ENCODE measurements around the gene PTPN3. TPM values are rescaled to one million over a fixed set of nuclear protein-coding genes. Genes with fewer than 3 reads are reported as not detected.

PTPN3 gene, protein sequence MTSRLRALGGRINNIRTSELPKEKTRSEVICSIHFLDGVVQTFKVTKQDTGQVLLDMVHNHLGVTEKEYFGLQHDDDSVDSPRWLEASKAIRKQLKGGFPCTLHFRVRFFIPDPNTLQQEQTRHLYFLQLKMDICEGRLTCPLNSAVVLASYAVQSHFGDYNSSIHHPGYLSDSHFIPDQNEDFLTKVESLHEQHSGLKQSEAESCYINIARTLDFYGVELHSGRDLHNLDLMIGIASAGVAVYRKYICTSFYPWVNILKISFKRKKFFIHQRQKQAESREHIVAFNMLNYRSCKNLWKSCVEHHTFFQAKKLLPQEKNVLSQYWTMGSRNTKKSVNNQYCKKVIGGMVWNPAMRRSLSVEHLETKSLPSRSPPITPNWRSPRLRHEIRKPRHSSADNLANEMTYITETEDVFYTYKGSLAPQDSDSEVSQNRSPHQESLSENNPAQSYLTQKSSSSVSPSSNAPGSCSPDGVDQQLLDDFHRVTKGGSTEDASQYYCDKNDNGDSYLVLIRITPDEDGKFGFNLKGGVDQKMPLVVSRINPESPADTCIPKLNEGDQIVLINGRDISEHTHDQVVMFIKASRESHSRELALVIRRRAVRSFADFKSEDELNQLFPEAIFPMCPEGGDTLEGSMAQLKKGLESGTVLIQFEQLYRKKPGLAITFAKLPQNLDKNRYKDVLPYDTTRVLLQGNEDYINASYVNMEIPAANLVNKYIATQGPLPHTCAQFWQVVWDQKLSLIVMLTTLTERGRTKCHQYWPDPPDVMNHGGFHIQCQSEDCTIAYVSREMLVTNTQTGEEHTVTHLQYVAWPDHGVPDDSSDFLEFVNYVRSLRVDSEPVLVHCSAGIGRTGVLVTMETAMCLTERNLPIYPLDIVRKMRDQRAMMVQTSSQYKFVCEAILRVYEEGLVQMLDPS
- total RNA-seq (2013; cell fraction: nucleolus; rRNA removed) = 1.6 and 1.7 TPM in 2 replicates
- total RNA-seq (2014; rRNA removed) (0.22 and 0.23 TPM in 2 replicates), total RNA-seq (2014; rRNA removed; fragmentation: Illumina TruSeq; extraction: Trizol) (0.18 and 0.23 TPM in 2 replicates), total RNA-seq (2021) (0.24 and 0.26 TPM in 2 replicates), polyA plus RNA-seq (2011; rRNA removed) (0.22 and 0.64 TPM in 2 replicates), polyA plus RNA-seq (2014; fragmentation: Illumina TruSeq; extraction: Trizol) (0.24 and 0.36 TPM in 2 replicates), polyA plus RNA-seq (2014; fragmentation: Nextera tagmentation; extraction: Ambion mirVana) (under 1 TPM; 0.47 to 0.74 TPM), polyA plus RNA-seq (2014; rRNA removed) (0.05 and 0.31 TPM in 2 replicates), polyA plus RNA-seq (2016; fragmentation: Nextera tagmentation; extraction: Ambion mirVana) (1 to 10 TPM in 1 of 2 experiments, under 1 TPM in 1; 0.78 to 1.3 TPM), polyA minus RNA-seq (2011; rRNA and poly(A)+ RNA removed) (0.15 and 0.62 TPM in 2 replicates), Bru-seq, nascent RNA (percentile 32 among the genes with signal in this experiment), BruChase-seq, experiment 1, labeled RNA remaining after a 6-hour chase (percentile 27 among the genes with signal in this experiment), BruChase-seq, experiment 2, labeled RNA remaining after a 2-hour chase (percentile 27 among the genes with signal in this experiment)
- polyA plus RNA-seq (2011; ENCODE audit: low read depth) = 0.22 TPM
- polyA plus RNA-seq (2011; cell fraction: cytosol; rRNA removed) = 0.20 and 0.30 TPM in 2 replicates
- polyA plus RNA-seq (2011; cell fraction: nucleus; rRNA removed) = 0.55 and 1.4 TPM in 2 replicates
- polyA plus RNA-seq (2012) = 0.28 and 0.86 TPM in 2 replicates
- polyA minus RNA-seq (2011; cell fraction: cytosol; rRNA and poly(A)+ RNA removed) = not detected in 2 replicates
- polyA minus RNA-seq (2011; cell fraction: nucleus; rRNA and poly(A)+ RNA removed) = 0.10 and 0.12 TPM in 2 replicates
- long read RNA-seq, experiment 1, partial matches to known transcripts = 0 of 1 reads
- long read RNA-seq, experiment 1, other reads (novel, unspliced or antisense) = 1 of 1 reads
- long read RNA-seq, experiment 2, partial matches to known transcripts = 0 of 1 reads
- long read RNA-seq, experiment 2, other reads (novel, unspliced or antisense) = 1 of 1 reads

DNA sequence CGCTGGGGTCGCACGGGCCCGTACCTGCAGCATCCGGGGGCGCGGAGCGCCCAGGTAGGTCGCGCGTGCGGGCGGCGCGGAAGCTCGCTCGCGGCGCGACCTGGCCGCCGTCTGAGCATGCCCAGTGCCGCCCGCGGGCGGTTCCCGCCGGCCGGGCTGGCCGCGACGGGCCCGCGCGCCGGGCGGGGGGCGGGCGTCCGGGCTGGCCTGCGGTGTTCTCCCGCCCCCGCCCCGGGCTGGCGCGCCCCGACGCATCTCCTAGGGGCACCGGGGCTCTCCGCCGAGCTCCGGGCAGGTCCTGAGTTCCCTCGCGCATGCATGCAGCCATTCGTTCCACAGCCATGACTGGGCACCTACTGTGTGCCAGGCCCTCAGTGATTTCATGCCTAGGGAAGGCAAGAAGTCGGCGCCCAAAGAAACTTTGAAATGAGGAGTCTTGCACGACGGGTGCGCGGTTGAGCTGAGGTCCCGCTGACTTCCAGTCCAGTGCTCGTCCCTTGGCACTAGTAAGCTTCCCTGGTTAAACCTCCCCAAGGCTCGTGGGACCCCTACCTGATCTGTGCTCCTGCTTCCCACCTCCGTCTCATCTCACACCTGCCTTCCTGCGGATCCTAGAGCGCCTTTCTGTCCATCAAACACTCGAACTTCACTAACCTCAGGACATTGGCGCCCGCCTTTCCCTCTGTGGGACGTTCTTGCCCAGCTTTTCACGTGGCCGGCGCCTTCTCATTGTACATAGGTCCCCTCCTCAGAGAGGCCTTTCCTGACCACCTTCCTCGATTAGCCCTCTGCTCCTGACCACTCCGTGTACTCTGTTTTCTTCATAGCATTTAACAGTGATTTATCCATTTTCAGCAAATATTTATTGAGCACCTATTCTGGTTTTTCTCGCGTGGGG lies at the start of gene PTPN3:
TSS of gene PTPN3 (minus strand) at position 113 of the 898 bp plus-strand sequence. CDS start 34,873 bp downstream, outside the sequence.
- H3K79me2 ChIP-seq (ENCODE audit: control insufficient read depth, insufficient read depth, low read length) = no peaks in the 10 kb centered on the region
- WGBS (ENCODE audit: insufficient coverage, insufficient replicate concordance, low lambda C conversion rate, missing lambda C conversion rate) = 41% methylated on average over 36 of the region's 78 CpGs
- FAIRE-seq = no peak
- H3K4me1 ChIP-seq (ENCODE audit: control insufficient read depth, insufficient read depth, low read length) = no peaks in the 10 kb centered on the region
- H3K4me2 ChIP-seq (ENCODE audit: control insufficient read depth, insufficient read depth) = no peak within 1 kb of the TSS
- BruUV-seq (replicated peaks) = no TSS peak
- no peak within 1 kb of the TSS for H3K4me3 ChIP-seq
- POLR2A ChIA-PET = no interaction called here
- no peaks in the 10 kb centered on the region for H4K20me1 ChIP-seq (ENCODE audit: control insufficient read depth, insufficient read depth)
- no peak for ATAC-seq
- no peak within 1 kb of the TSS for H3K27ac ChIP-seq (ENCODE audit: control insufficient read depth, insufficient read depth)
- H3K9ac ChIP-seq (ENCODE audit: control insufficient read depth, insufficient read depth, low read length) = no peak within 1 kb of the TSS
- RAD21 ChIA-PET (ENCODE audit: unreplicated experiment) = no interaction called here
- peaks cover 15 to 22% of the 10 kb centered on the region in 2 experiments for H3K27me3 ChIP-seq (replicated peaks in 1 of 2; ENCODE audit: control insufficient read depth in 2 of 2, insufficient read depth in 2 of 2, low read length in 1 of 2)
- intact Hi-C loops (cut with micrococcal nuclease; ENCODE audit: unreplicated experiment) (no loop called here), in situ Hi-C loops (cut with MboI) (no loop called here)
- H3K9me3 ChIP-seq (replicated peaks; ENCODE audit: control insufficient read depth, insufficient read depth, low read length) = no peaks in the 10 kb centered on the region; the same call in 2 of the 3 replicates
- no peaks in the 10 kb centered on the region for H3K36me3 ChIP-seq (ENCODE audit: control insufficient read depth in 2 of 2, insufficient read depth in 2 of 2, low read length in 1 of 2)
- CTCF ChIA-PET = no interaction called here
- no peak within 1 kb of the TSS for H2AFZ ChIP-seq (ENCODE audit: control insufficient read depth, low read depth, low read length)
- no peak for DNase-seq (ENCODE audit: low read depth, low spot score)
- SMC1A ChIA-PET (ENCODE audit: uncharacterized antibody, unreplicated experiment) = no interaction called here
- no peak for TF ChIP-seq RAD21 (IDR thresholded peaks at IDR 0.05; ENCODE audit: insufficient read depth, low read depth, low read length)
- TF ChIP-seq, protein P1, sequence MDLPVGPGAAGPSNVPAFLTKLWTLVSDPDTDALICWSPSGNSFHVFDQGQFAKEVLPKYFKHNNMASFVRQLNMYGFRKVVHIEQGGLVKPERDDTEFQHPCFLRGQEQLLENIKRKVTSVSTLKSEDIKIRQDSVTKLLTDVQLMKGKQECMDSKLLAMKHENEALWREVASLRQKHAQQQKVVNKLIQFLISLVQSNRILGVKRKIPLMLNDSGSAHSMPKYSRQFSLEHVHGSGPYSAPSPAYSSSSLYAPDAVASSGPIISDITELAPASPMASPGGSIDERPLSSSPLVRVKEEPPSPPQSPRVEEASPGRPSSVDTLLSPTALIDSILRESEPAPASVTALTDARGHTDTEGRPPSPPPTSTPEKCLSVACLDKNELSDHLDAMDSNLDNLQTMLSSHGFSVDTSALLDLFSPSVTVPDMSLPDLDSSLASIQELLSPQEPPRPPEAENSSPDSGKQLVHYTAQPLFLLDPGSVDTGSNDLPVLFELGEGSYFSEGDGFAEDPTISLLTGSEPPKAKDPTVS (IDR thresholded peaks at IDR 0.05; ENCODE audit: low read depth, low read length) = no peak
- TF ChIP-seq POLR2A (IDR thresholded peaks at IDR 0.05; ENCODE audit: low read depth, low read length) = no peak
- TF ChIP-seq RCOR1 (conservative IDR thresholded peaks at IDR 0.05; ENCODE audit: low read depth, low read length) = no peak
- TF ChIP-seq ZNF217 (IDR thresholded peaks at IDR 0.05) = no peak
- no peak for TF ChIP-seq TBL1XR1 (IDR thresholded peaks at IDR 0.05; ENCODE audit: low read depth, low read length)
- no peak for TF ChIP-seq KLF5 (IDR thresholded peaks at IDR 0.05; ENCODE audit: partially characterized antibody)
- TF ChIP-seq HDAC6 (IDR thresholded peaks at IDR 0.05; ENCODE audit: unreplicated experiment) = no peak
- TF ChIP-seq, protein P2, sequence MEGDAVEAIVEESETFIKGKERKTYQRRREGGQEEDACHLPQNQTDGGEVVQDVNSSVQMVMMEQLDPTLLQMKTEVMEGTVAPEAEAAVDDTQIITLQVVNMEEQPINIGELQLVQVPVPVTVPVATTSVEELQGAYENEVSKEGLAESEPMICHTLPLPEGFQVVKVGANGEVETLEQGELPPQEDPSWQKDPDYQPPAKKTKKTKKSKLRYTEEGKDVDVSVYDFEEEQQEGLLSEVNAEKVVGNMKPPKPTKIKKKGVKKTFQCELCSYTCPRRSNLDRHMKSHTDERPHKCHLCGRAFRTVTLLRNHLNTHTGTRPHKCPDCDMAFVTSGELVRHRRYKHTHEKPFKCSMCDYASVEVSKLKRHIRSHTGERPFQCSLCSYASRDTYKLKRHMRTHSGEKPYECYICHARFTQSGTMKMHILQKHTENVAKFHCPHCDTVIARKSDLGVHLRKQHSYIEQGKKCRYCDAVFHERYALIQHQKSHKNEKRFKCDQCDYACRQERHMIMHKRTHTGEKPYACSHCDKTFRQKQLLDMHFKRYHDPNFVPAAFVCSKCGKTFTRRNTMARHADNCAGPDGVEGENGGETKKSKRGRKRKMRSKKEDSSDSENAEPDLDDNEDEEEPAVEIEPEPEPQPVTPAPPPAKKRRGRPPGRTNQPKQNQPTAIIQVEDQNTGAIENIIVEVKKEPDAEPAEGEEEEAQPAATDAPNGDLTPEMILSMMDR (IDR thresholded peaks at IDR 0.05 in 2 of 3, conservative IDR thresholded peaks at IDR 0.05 in 1 of 3; ENCODE audit: control insufficient read depth in 2 of 3, extremely low read depth in 1 of 3, insufficient read depth in 1 of 3, low read depth in 3 of 3, low read length in 3 of 3) = no peak

Data from GM12878 (cell line).